IMR-90 (cell line): ENCODE data around the gene CCDC12. TPM values are rescaled to one million over a fixed set of nuclear protein-coding genes. Genes with fewer than 3 reads are reported as not detected.
A peak's percentile ranks its signal among the peaks of the same experiment; 100 is the strongest.

Experiments
- ATAC-seq: fragments of 200-7000 bp; cut with Tn5 transposase; 2 replicates; pipeline ENCODE4 v1.9.1; 2020; ENCODE audit warnings: low read depth, mild to moderate bottlenecking, moderate library complexity
- BruUV-seq: library from RNA; stranded (reverse); fragments of 400-500 nt; replicated peaks from 2 replicates; lab custom pipeline; 2021; lab: Mats Ljungman, UMichigan
- CTCF ChIA-PET: fragments of 300-600 bp; formaldehyde crosslinking; extraction: SDS; loops from one replicate; lab custom pipeline; 2021; ENCODE audit warnings: antibody characterized with exemption; lab: Yijun Ruan, JAX
- POLR2A ChIA-PET: fragments of 300-600 bp; sonication (Branson Sonifier 250); formaldehyde crosslinking; loops from one replicate; lab custom pipeline; 2022; ENCODE audit warnings: antibody characterized with exemption; ENCODE audit not compliant: unreplicated experiment; lab: Charles Lee
- DNase-seq: peaks from one replicate; pipeline ENCODE4 v3.0.0; 2013
- H2AFZ ChIP-seq: replicated peaks from 2 replicates; pipeline ENCODE3; 2013; ENCODE audit warnings: low read length, mild to moderate bottlenecking; ENCODE audit not compliant: poor library complexity
- H2AK5ac ChIP-seq: 2 replicates; pipeline ENCODE4 v1.6.1; 2013; ENCODE audit warnings: low read depth, low read length, inconsistent platforms
- H2AK9ac ChIP-seq: replicated peaks from 2 replicates; pipeline ENCODE3; 2013; ENCODE audit warnings: mild to moderate bottlenecking, low read depth, low read length, moderate library complexity; ENCODE audit not compliant: poor library complexity
- H2BK120ac ChIP-seq: 2 replicates; pipeline ENCODE4 v1.6.1; 2013; ENCODE audit warnings: low read depth, low read length, inconsistent platforms
- H2BK15ac ChIP-seq: 3 replicates; pipeline ENCODE4 v1.6.1; 2013; ENCODE audit warnings: low read depth, low read length, inconsistent platforms
- H2BK20ac ChIP-seq: 2 replicates; pipeline ENCODE4 v1.6.1; 2013; ENCODE audit warnings: low read depth, mild to moderate bottlenecking, inconsistent platforms, low read length, moderate library complexity
- H2BK5ac ChIP-seq: 2 replicates; pipeline ENCODE4 v1.6.1; 2013; ENCODE audit warnings: mild to moderate bottlenecking, low read depth, low read length, inconsistent platforms; ENCODE audit not compliant: poor library complexity, severe bottlenecking
- H3K14ac ChIP-seq: replicated peaks from 2 replicates; pipeline ENCODE4 v1.6.1; 2013; ENCODE audit warnings: low read depth, low read length, inconsistent platforms
- H3K18ac ChIP-seq: 2 replicates; pipeline ENCODE4 v1.6.1; 2013; ENCODE audit warnings: low read depth, low read length, control low read depth
- H3K23ac ChIP-seq: 2 replicates; pipeline ENCODE4 v1.6.1; 2013; ENCODE audit warnings: low read depth, low read length, inconsistent platforms
- H3K27ac ChIP-seq: 2 replicates; pipeline ENCODE4 v1.5.1; 2013; ENCODE audit warnings: mild to moderate bottlenecking, control low read depth, low read length; ENCODE audit not compliant: insufficient read depth
- H3K27me3 ChIP-seq: 2 replicates; pipeline ENCODE4 v1.6.1; 2013; ENCODE audit warnings: low read length; ENCODE audit not compliant: control insufficient read depth, insufficient read depth
- H3K36me3 ChIP-seq: 2 replicates; pipeline ENCODE4 v1.6.1; 2013; ENCODE audit warnings: low read length, mixed read lengths; ENCODE audit not compliant: control insufficient read depth, insufficient read depth
- H3K4ac ChIP-seq: 2 replicates; pipeline ENCODE4 v1.6.1; 2013; ENCODE audit warnings: low read depth, low read length, inconsistent platforms
- H3K4me1 ChIP-seq: 2 replicates; pipeline ENCODE4 v1.6.1; 2013; ENCODE audit warnings: low read length, mixed read lengths; ENCODE audit not compliant: control insufficient read depth, insufficient read depth
- H3K4me2 ChIP-seq: 2 replicates; pipeline ENCODE4 v1.6.1; 2013; ENCODE audit warnings: low read depth, mild to moderate bottlenecking, control low read depth, low read length, moderate library complexity
- H3K4me3 ChIP-seq: 2 replicates; pipeline ENCODE4 v1.5.1; 2013; ENCODE audit warnings: low read depth, mild to moderate bottlenecking, control low read depth, low read length, moderate library complexity; ENCODE audit not compliant: insufficient read depth
- H3K56ac ChIP-seq: 2 replicates; pipeline ENCODE4 v1.6.1; 2013; ENCODE audit warnings: low read length, inconsistent platforms; ENCODE audit not compliant: insufficient read depth; ENCODE audit errors: extremely low read depth
- H3K79me1 ChIP-seq, 2 experiments: 2 replicates each; pipeline ENCODE4 v1.6.1; 2013; ENCODE audit warnings: low read length in 2 of 2, inconsistent platforms in 1 of 2, low read depth in 1 of 2
- H3K9ac ChIP-seq: 2 replicates; pipeline ENCODE4 v1.6.1; 2013; ENCODE audit warnings: low read depth, low read length, control low read depth
- H3K9me1 ChIP-seq: 2 replicates; pipeline ENCODE4 v1.6.1; 2013; ENCODE audit warnings: low read length, inconsistent platforms; ENCODE audit not compliant: insufficient read depth
- H3K9me3 ChIP-seq: 2 replicates; pipeline ENCODE4 v1.6.1; 2013; ENCODE audit warnings: low read length; ENCODE audit not compliant: control insufficient read depth, insufficient read depth
- H4K20me1 ChIP-seq: 2 replicates; pipeline ENCODE4 v1.6.1; 2013; ENCODE audit warnings: low read length, inconsistent platforms; ENCODE audit not compliant: insufficient read depth
- H4K5ac ChIP-seq: 2 replicates; pipeline ENCODE4 v1.6.1; 2013; ENCODE audit warnings: mild to moderate bottlenecking, low read depth, low read length, control low read depth
- H4K8ac ChIP-seq, 2 experiments: 2 replicates each; pipeline ENCODE4 v1.6.1; 2013; ENCODE audit warnings: low read depth in 2 of 2, low read length in 2 of 2, control low read depth in 1 of 2, inconsistent platforms in 1 of 2
- H4K91ac ChIP-seq: 2 replicates; pipeline ENCODE4 v1.6.1; 2013; ENCODE audit warnings: low read depth, low read length, inconsistent platforms; ENCODE audit not compliant: insufficient read depth
- BHLHE40 ChIP-seq: fragments of 150-350 bp; IDR thresholded peaks from 2 replicates; pipeline ENCODE4 v1.6.1; 2016; ENCODE audit warnings: mild to moderate bottlenecking, low read depth, low read length
- CEBPB ChIP-seq: IDR thresholded peaks from 2 replicates; pipeline ENCODE4 v1.6.1; 2012; ENCODE audit warnings: low read depth, low read length, improper control_type of control experiment
- CHD1 ChIP-seq: IDR thresholded peaks from 2 replicates; pipeline ENCODE4 v1.6.1; 2012; ENCODE audit warnings: low read depth, low read length, improper control_type of control experiment
- ELK1 ChIP-seq: fragments of 150-350 bp; IDR thresholded peaks from 2 replicates; pipeline ENCODE4 v1.6.1; 2016; ENCODE audit warnings: low read depth, mild to moderate bottlenecking, low read length, moderate library complexity, borderline replicate concordance
- MAFK ChIP-seq: IDR thresholded peaks from 2 replicates; pipeline ENCODE4 v1.6.1; 2012; ENCODE audit warnings: low read depth, low read length, improper control_type of control experiment
- MAZ ChIP-seq: IDR thresholded peaks from 2 replicates; pipeline ENCODE4 v1.6.1; 2012; ENCODE audit warnings: low read depth, mild to moderate bottlenecking, low read length, improper control_type of control experiment, moderate library complexity, borderline replicate concordance
- NFE2L2 ChIP-seq: fragments of 150-350 bp; IDR thresholded peaks from 2 replicates; pipeline ENCODE4 v1.6.1; 2016; ENCODE audit warnings: low read depth, mild to moderate bottlenecking, low read length
- POLR2A ChIP-seq: IDR thresholded peaks from 2 replicates; pipeline ENCODE4 v1.6.1; 2012; ENCODE audit warnings: mild to moderate bottlenecking, low read depth, low read length
- RAD21 ChIP-seq: IDR thresholded peaks from 2 replicates; pipeline ENCODE4 v1.6.1; 2012; ENCODE audit warnings: low read length, improper control_type of control experiment
- RCOR1 ChIP-seq: IDR thresholded peaks from 2 replicates; pipeline ENCODE4 v1.6.1; 2012; ENCODE audit warnings: mild to moderate bottlenecking, low read length, improper control_type of control experiment; ENCODE audit not compliant: insufficient replicate concordance
- RFX5 ChIP-seq: IDR thresholded peaks from 2 replicates; pipeline ENCODE4 v1.8.0; 2012; ENCODE audit warnings: low read depth, mild to moderate bottlenecking, low read length, moderate library complexity
- SMC3 ChIP-seq: fragments of 150-350 bp; IDR thresholded peaks from 2 replicates; pipeline ENCODE4 v1.6.1; 2016; ENCODE audit warnings: low read depth, mild to moderate bottlenecking, antibody characterized with exemption, low read length, moderate library complexity
- WGBS, 2 experiments: methylation state at CpG; one replicate each; pipeline versions ENCODE4 v1.1.5 to v1.1.7; 2013; ENCODE audit warnings: missing lambda C conversion rate in 2 of 2; ENCODE audit not compliant: insufficient read length in 1 of 2; ENCODE audit errors: extremely low coverage in 2 of 2; 5-methylcytosine and 5-hydroxymethylcytosine counted together
- dilution Hi-C: fragments of 300-500 bp; cut with HindIII; formaldehyde crosslinking; loops from one replicate; pipeline ENCODE4 v1.14.3; 2018; ENCODE audit warnings: low sequenced_read_pairs; ENCODE audit not compliant: unreplicated experiment
- in situ Hi-C: fragments of 300-500 bp; cut with MboI; formaldehyde crosslinking; loops from 3 replicates; pipeline ENCODE4 v1.14.3; 2019; ENCODE audit warnings: low sequenced_read_pairs, inconsistent platforms, mixed read lengths
- intact Hi-C: fragments of 100-400 bp; cut with micrococcal nuclease; formaldehyde crosslinking; loops from 2 replicates; pipeline ENCODE4 v1.10.0; 2022
- polyA plus RNA-seq, 3 experiments: library from polyadenylated mRNA; depleted of rRNA; stranded (reverse); fragments of >200 nt; gene quantifications; 2 replicates each; pipeline ENCODE4 v1.2.3, GENCODE V29; 2012; ENCODE audit warnings: low replicate concordance in 1 of 3
- total RNA-seq: library from RNA; depleted of rRNA; stranded (reverse); fragments of >200 nt; gene quantifications from 2 replicates; pipeline ENCODE4 v1.2.3, GENCODE V29; 2012
- TF ChIP-seq, protein P1 (sequence below): fragments of 150-350 bp; IDR thresholded peaks from 2 replicates; pipeline ENCODE4 v1.6.1; 2017; ENCODE audit warnings: mild to moderate bottlenecking, antibody characterized with exemption, low read length, low read depth
- TF ChIP-seq, protein P2 (sequence below): conservative IDR thresholded peaks from 2 replicates; pipeline ENCODE4 v1.5.1; 2012; ENCODE audit warnings: mild to moderate bottlenecking, low read depth, low read length, improper control_type of control experiment

Gene CCDC12
- total and polyA plus RNA-seq, 2 of the 4 experiments (the other 2 are of a cell fraction): 15.2 to 35.1 TPM

GRCh38 chr3:47017504-47018268 is 41.1 kb upstream of the CCDC12 start:
- H3K4me3 ChIP-seq: no peak overlapping the region
- H3K27ac ChIP-seq: peak overlapping the region; percentile 19
- peak overlapping the region; percentile 62; the same call in 1 of the 2 replicates for H2AK5ac ChIP-seq
- H4K20me1 ChIP-seq: peaks cover 31% of the 10 kb centered on the region
- peak overlapping the region; percentile 81; the same call in 2 of the 3 replicates for H2BK15ac ChIP-seq
- peak overlapping the region; percentile 21; the same call in 1 of the 2 replicates for H3K56ac ChIP-seq
- peak overlapping the region; percentile 29 for H4K91ac ChIP-seq
- H3K36me3 ChIP-seq: peaks cover 26% of the 10 kb centered on the region
- dilution Hi-C loops: no loop called here
- peak; percentile 26 for DNase-seq
- peak overlapping the region; percentile 59 for H2BK5ac ChIP-seq
- ChIA-PET CTCF (interaction anchor here (0.6 to 0.7 kb wide), 2 partner anchors 28 to 64 kb away, joined by 3 read pairs; no protein-coding TSS in a partner anchor), POLR2A (no interaction called here)
- H3K4ac ChIP-seq: peak overlapping the region; percentile 60
- intact Hi-C loops: no loop called here
- H3K27me3 ChIP-seq: no peaks in the 10 kb centered on the region
- peak overlapping the region; percentile 31 for H2AK9ac ChIP-seq
- in situ Hi-C loops: no loop called here
- peak overlapping the region; percentile 46 for H3K14ac ChIP-seq
- BruUV-seq: no TSS peak
- H3K79me1 ChIP-seq: peaks cover 31 to 78% of the 10 kb centered on the region in 2 experiments
- H3K9me3 ChIP-seq: no peaks in the 10 kb centered on the region
- no peak overlapping the region for H3K4me2 ChIP-seq
- H3K23ac ChIP-seq: peak overlapping the region; percentile 46
- no peak overlapping the region for H2AFZ ChIP-seq
- no peak overlapping the region for H2BK120ac ChIP-seq
- H4K8ac ChIP-seq: peak overlapping the region in 1 of 2 experiments; percentile 57; a peak in 1 of 4 replicates
- ATAC-seq: no peak
- peak overlapping the region; percentile 7; the same call in 1 of the 2 replicates for H3K18ac ChIP-seq
- peaks cover 32% of the 10 kb centered on the region for H3K9me1 ChIP-seq
- no peak overlapping the region for H4K5ac ChIP-seq
- WGBS, 2 experiments: 76% methylated on average over 2 of the region's 6 CpGs; no CpG with 5 or more reads in 1 of the 2 experiments
- no peak overlapping the region for H3K9ac ChIP-seq
- H2BK20ac ChIP-seq: no peak overlapping the region
- peaks cover 21% of the 10 kb centered on the region for H3K4me1 ChIP-seq
- TF ChIP-seq ELK1: no peak
- TF ChIP-seq MAZ: no peak
- TF ChIP-seq CEBPB: no peak
- no peak for TF ChIP-seq POLR2A
- TF ChIP-seq BHLHE40: no peak
- TF ChIP-seq RFX5: no peak
- TF ChIP-seq CHD1: no peak
- TF ChIP-seq SMC3: no peak
- no peak for TF ChIP-seq MAFK
- no peak for TF ChIP-seq NFE2L2
- TF ChIP-seq, protein P1, sequence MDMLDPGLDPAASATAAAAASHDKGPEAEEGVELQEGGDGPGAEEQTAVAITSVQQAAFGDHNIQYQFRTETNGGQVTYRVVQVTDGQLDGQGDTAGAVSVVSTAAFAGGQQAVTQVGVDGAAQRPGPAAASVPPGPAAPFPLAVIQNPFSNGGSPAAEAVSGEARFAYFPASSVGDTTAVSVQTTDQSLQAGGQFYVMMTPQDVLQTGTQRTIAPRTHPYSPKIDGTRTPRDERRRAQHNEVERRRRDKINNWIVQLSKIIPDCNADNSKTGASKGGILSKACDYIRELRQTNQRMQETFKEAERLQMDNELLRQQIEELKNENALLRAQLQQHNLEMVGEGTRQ: no peak
- TF ChIP-seq RCOR1: no peak
- no peak for TF ChIP-seq RAD21
- TF ChIP-seq, protein P2, sequence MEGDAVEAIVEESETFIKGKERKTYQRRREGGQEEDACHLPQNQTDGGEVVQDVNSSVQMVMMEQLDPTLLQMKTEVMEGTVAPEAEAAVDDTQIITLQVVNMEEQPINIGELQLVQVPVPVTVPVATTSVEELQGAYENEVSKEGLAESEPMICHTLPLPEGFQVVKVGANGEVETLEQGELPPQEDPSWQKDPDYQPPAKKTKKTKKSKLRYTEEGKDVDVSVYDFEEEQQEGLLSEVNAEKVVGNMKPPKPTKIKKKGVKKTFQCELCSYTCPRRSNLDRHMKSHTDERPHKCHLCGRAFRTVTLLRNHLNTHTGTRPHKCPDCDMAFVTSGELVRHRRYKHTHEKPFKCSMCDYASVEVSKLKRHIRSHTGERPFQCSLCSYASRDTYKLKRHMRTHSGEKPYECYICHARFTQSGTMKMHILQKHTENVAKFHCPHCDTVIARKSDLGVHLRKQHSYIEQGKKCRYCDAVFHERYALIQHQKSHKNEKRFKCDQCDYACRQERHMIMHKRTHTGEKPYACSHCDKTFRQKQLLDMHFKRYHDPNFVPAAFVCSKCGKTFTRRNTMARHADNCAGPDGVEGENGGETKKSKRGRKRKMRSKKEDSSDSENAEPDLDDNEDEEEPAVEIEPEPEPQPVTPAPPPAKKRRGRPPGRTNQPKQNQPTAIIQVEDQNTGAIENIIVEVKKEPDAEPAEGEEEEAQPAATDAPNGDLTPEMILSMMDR: no peak
